ENCODE data around the gene KCNJ11.

- TF ChIP-seq POLR2A (IDR thresholded peaks at IDR 0.05), result no peak
- TF ChIP-seq, protein P1, sequence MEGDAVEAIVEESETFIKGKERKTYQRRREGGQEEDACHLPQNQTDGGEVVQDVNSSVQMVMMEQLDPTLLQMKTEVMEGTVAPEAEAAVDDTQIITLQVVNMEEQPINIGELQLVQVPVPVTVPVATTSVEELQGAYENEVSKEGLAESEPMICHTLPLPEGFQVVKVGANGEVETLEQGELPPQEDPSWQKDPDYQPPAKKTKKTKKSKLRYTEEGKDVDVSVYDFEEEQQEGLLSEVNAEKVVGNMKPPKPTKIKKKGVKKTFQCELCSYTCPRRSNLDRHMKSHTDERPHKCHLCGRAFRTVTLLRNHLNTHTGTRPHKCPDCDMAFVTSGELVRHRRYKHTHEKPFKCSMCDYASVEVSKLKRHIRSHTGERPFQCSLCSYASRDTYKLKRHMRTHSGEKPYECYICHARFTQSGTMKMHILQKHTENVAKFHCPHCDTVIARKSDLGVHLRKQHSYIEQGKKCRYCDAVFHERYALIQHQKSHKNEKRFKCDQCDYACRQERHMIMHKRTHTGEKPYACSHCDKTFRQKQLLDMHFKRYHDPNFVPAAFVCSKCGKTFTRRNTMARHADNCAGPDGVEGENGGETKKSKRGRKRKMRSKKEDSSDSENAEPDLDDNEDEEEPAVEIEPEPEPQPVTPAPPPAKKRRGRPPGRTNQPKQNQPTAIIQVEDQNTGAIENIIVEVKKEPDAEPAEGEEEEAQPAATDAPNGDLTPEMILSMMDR (IDR thresholded peaks at IDR 0.05), result no peak
Measured at GRCh38 chr11:17412488-17413180, 24.2 kb upstream of the KCNJ11 start.

Measured in adrenal gland (tissue), 5 donors.